HCT116 (cell line): Measurements from ENCODE around the gene USP47. TPM values are rescaled to one million over a fixed set of nuclear protein-coding genes. Genes with fewer than 3 reads are reported as not detected.

Source experiments
- ATAC-seq: fragments of 200-7000 bp; cut with Tn5 transposase; 2 replicates; pipeline ENCODE4 v1.9.1; 2020; ENCODE audit warnings: mild to moderate bottlenecking, moderate library complexity
- BruUV-seq: library from RNA; stranded (reverse); fragments of 400-500 nt; replicated peaks from 2 replicates; lab custom pipeline; 2021; lab: Mats Ljungman, UMichigan
- CTCF ChIA-PET: fragments of 300-600 bp; sonication (Branson Sonifier 250); formaldehyde crosslinking; loops from one replicate; lab custom pipeline; 2021; ENCODE audit warnings: antibody characterized with exemption; lab: Charles Lee
- POLR2A ChIA-PET: fragments of 300-600, 350-600 bp; sonication (Branson Sonifier 250); formaldehyde crosslinking; loops from one replicate; lab custom pipeline; 2021; ENCODE audit warnings: antibody characterized with exemption; lab: Charles Lee
- RAD21 ChIA-PET, 2 experiments: fragments of 300-600 bp; sonication (Branson Sonifier 250); formaldehyde crosslinking; loops; one replicate each; lab custom pipeline; 2023; ENCODE audit warnings: low total read pairs in 2 of 2; ENCODE audit not compliant: uncharacterized antibody in 2 of 2, unreplicated experiment in 2 of 2, low non-redundant PET in 1 of 2; lab: Charles Lee
- DNase-seq: peaks from one replicate; pipeline ENCODE4 v3.0.0-alpha.2; 2010; ENCODE audit warnings: low read depth, low spot score
- H2AFZ ChIP-seq: fragments of 200-600 bp; shearing (Covaris generic), sonication (generic); 2 replicates; pipeline ENCODE4 v1.6.1; 2017; ENCODE audit warnings: low read depth, mixed run types, mixed read lengths, antibody characterized with exemption, low read length; ENCODE audit not compliant: poor library complexity, severe bottlenecking
- H3K27ac ChIP-seq: 2 replicates; pipeline ENCODE4 v1.5.1; 2012; ENCODE audit warnings: low read depth, low read length
- H3K27me3 ChIP-seq: fragments of 200-600 bp; sonication (generic); 2 replicates; pipeline ENCODE4 v1.6.1; 2016; ENCODE audit warnings: mixed run types, low read length, mixed read lengths; ENCODE audit not compliant: insufficient read depth
- H3K36me3 ChIP-seq, 2 experiments: fragments of 200-500 bp in 1 of 2; fragments of 200-600 bp in 1 of 2; sonication (Bioruptor generic) in 1 of 2; sonication (generic) in 1 of 2; 2 replicates each; pipeline versions ENCODE4 v1.5.1 to v1.6.1; 2014 to 2016; ENCODE audit warnings: low read length in 2 of 2, inconsistent platforms in 1 of 2, mixed read lengths in 1 of 2, mixed run types in 1 of 2; ENCODE audit not compliant: insufficient read depth in 2 of 2, control insufficient read depth in 1 of 2
- H3K4me1 ChIP-seq, 2 experiments: fragments of 200-600 bp in 1 of 2; sonication (generic) in 1 of 2; 2 replicates each; pipeline versions ENCODE4 v1.5.1 to v1.6.1; 2012 to 2017; ENCODE audit warnings: low read length in 2 of 2, inconsistent platforms in 1 of 2, mild to moderate bottlenecking in 1 of 2, mixed read lengths in 1 of 2, mixed run types in 1 of 2, moderate library complexity in 1 of 2; ENCODE audit not compliant: insufficient read depth in 2 of 2, control insufficient read depth in 1 of 2
- H3K4me2 ChIP-seq: fragments of 200-600 bp; sonication (generic); 2 replicates; pipeline ENCODE4 v1.6.1; 2017; ENCODE audit warnings: mixed run types, low read length, mixed read lengths
- H3K4me3 ChIP-seq, 2 experiments: fragments of 200-600 bp in 1 of 2; sonication (generic) in 1 of 2; replicated peaks in 1 of 2; 2 replicates each; pipeline ENCODE4 v1.5.1; 2011 to 2016; ENCODE audit warnings: low read length in 2 of 2, control low read depth in 1 of 2, low read depth in 1 of 2, mild to moderate bottlenecking in 1 of 2, mixed read lengths in 1 of 2, mixed run types in 1 of 2
- H3K79me2 ChIP-seq: fragments of 200-600 bp; sonication (generic); 2 replicates; pipeline ENCODE4 v1.6.1; 2017; ENCODE audit warnings: mild to moderate bottlenecking, mixed run types, low read length, moderate library complexity, mixed read lengths; ENCODE audit not compliant: insufficient read depth
- H3K9ac ChIP-seq: fragments of 200-600 bp; sonication (generic); 2 replicates; pipeline ENCODE4 v1.6.1; 2016; ENCODE audit warnings: low read length, mixed read lengths
- H3K9me2 ChIP-seq: fragments of 200-600 bp; sonication (generic), shearing (Covaris generic); 2 replicates; pipeline ENCODE4 v1.6.1; 2017; ENCODE audit warnings: mixed run types, mild to moderate bottlenecking, moderate library complexity; ENCODE audit not compliant: insufficient read depth
- H3K9me3 ChIP-seq, 2 experiments: fragments of 200-500 bp in 1 of 2; fragments of 200-600 bp in 1 of 2; sonication (Bioruptor generic) in 1 of 2; sonication (generic) in 1 of 2; 2 replicates each; pipeline ENCODE4 v1.6.1; 2014 to 2017; ENCODE audit warnings: low read length in 2 of 2, mixed read lengths in 2 of 2, inconsistent platforms in 1 of 2, low read depth in 1 of 2, mild to moderate bottlenecking in 1 of 2, mixed run types in 1 of 2, moderate library complexity in 1 of 2; ENCODE audit not compliant: control insufficient read depth in 1 of 2, insufficient read depth in 1 of 2
- H4K20me1 ChIP-seq: fragments of 200-600 bp; sonication (generic), shearing (Covaris generic); 2 replicates; pipeline ENCODE4 v1.6.1; 2017; ENCODE audit warnings: mixed run types, mild to moderate bottlenecking, moderate library complexity; ENCODE audit not compliant: insufficient read depth
- ELF1 ChIP-seq: IDR thresholded peaks from 2 replicates; pipeline ENCODE4 v1.6.1; 2012; ENCODE audit warnings: low read depth, borderline replicate concordance
- EZH2phosphoT487 ChIP-seq: fragments of 200-600 bp; IDR thresholded peaks from 2 replicates; pipeline ENCODE4 v1.6.1; 2018; ENCODE audit warnings: antibody characterized with exemption, borderline replicate concordance
- FOSL1 ChIP-seq: IDR thresholded peaks from 2 replicates; pipeline ENCODE4 v1.6.1; 2012; ENCODE audit warnings: low read depth
- JUND ChIP-seq: IDR thresholded peaks from 2 replicates; pipeline ENCODE4 v1.6.1; 2012
- POLR2A ChIP-seq: IDR thresholded peaks from 2 replicates; pipeline ENCODE4 v1.7.0; 2011; ENCODE audit warnings: borderline replicate concordance; ENCODE audit not compliant: insufficient read depth, insufficient read length; ENCODE audit errors: extremely low read depth
- SIN3A ChIP-seq: IDR thresholded peaks from 2 replicates; pipeline ENCODE4 v1.6.1; 2012; ENCODE audit warnings: low read depth
- SP1 ChIP-seq: IDR thresholded peaks from 2 replicates; pipeline ENCODE4 v1.6.1; 2012; ENCODE audit warnings: low read depth
- SRF ChIP-seq: IDR thresholded peaks from 2 replicates; pipeline ENCODE4 v1.6.1; 2012; ENCODE audit warnings: low read depth
- TCF7L2 ChIP-seq: IDR thresholded peaks from 2 replicates; pipeline ENCODE4 v1.7.0; 2011; ENCODE audit warnings: borderline replicate concordance, inconsistent platforms; ENCODE audit not compliant: insufficient read depth, insufficient read length; ENCODE audit errors: extremely low read depth
- ZNF274 ChIP-seq: fragments of 200-500 bp; sonication (Bioruptor generic); IDR thresholded peaks from 2 replicates; pipeline ENCODE4 v1.6.1; 2014; ENCODE audit warnings: mild to moderate bottlenecking, low read depth, low read length, inconsistent platforms
- intact Hi-C: fragments of 100-400 bp; cut with micrococcal nuclease; formaldehyde crosslinking; loops from 2 replicates; pipeline ENCODE4 v1.10.0; 2022
- total RNA-seq: library from RNA; stranded (reverse); gene quantifications from one replicate; pipeline ENCODE4 v1.2.1, GENCODE V29; 2021; ENCODE audit not compliant: unreplicated experiment
- TF ChIP-seq, protein P1 (sequence below): IDR thresholded peaks from 2 replicates; pipeline ENCODE4 v1.6.1; 2012
- TF ChIP-seq, protein P2 (sequence below): IDR thresholded peaks from 2 replicates; pipeline ENCODE4 v1.6.1; 2011; ENCODE audit warnings: mild to moderate bottlenecking, low read length, moderate library complexity; ENCODE audit not compliant: insufficient replicate concordance; ENCODE audit errors: extremely low read depth

USP47 gene
- total RNA-seq, 1 experiment from 2014 or later = 18.9 TPM

DNA sequence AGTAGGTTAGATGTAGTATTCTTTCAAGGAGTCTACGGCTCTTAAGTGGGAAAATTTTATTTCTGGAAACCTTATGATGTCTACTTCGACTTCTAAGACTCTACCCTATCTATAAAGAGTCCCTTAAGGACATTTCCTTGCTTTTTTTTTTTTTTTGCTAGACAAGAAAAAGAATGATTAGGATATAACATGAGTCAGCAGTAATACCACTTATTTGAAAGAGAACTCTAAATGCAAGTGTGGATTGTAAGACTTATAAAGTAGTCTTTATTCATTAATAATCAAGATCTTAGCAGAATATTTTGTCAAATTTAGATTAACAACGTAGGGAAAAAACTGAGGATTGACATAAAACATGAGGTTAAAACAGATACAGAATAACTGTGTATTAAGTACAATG lies 95.7 kb downstream of the USP47 start (continued):
- no peak for TF ChIP-seq SRF
- no peak for TF ChIP-seq ELF1
- TF ChIP-seq FOSL1 = no peak
- TF ChIP-seq TCF7L2 = no peak
- no peak for TF ChIP-seq SP1
- TF ChIP-seq ZNF274 = no peak
- TF ChIP-seq, protein P1, sequence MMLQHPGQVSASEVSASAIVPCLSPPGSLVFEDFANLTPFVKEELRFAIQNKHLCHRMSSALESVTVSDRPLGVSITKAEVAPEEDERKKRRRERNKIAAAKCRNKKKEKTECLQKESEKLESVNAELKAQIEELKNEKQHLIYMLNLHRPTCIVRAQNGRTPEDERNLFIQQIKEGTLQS = no peak
- TF ChIP-seq, protein P2, sequence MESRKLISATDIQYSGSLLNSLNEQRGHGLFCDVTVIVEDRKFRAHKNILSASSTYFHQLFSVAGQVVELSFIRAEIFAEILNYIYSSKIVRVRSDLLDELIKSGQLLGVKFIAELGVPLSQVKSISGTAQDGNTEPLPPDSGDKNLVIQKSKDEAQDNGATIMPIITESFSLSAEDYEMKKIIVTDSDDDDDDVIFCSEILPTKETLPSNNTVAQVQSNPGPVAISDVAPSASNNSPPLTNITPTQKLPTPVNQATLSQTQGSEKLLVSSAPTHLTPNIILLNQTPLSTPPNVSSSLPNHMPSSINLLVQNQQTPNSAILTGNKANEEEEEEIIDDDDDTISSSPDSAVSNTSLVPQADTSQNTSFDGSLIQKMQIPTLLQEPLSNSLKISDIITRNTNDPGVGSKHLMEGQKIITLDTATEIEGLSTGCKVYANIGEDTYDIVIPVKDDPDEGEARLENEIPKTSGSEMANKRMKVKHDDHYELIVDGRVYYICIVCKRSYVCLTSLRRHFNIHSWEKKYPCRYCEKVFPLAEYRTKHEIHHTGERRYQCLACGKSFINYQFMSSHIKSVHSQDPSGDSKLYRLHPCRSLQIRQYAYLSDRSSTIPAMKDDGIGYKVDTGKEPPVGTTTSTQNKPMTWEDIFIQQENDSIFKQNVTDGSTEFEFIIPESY = no peak
- no peak for TF ChIP-seq EZH2phosphoT487
- TF ChIP-seq JUND = no peak
- TF ChIP-seq, all 23 proteins: peak for 0

DNA sequence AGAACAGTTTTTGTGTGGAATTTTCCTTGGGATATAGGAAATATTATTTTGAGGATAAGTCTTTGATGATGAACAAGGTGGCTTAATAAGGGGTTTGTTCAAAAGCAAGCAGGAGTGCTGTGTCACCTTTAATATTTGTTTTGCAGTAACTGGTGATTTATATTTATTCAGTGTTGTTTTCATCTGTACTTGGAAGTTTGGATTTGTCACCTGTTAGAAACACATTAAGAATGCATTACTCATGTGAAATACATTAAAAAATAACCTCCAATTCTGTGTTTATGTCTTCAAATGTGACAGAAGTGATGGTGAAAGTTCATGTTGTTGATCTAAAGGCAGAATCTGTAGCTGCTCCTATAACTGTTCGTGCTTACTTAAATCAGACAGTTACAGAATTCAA lies 96.2 kb downstream of the USP47 start:
- H3K9me2 ChIP-seq = no peaks in the 10 kb centered on the region
- POLR2A ChIA-PET = no interaction called here
- CTCF ChIA-PET = no interaction called here
- BruUV-seq = no TSS peak
- no peaks in the 10 kb centered on the region for H3K9me3 ChIP-seq
- no peak overlapping the region for H3K4me3 ChIP-seq
- peaks cover 7 to 9% of the 10 kb centered on the region in 2 experiments; a peak in 3 of 4 replicates for H3K36me3 ChIP-seq
- no peak overlapping the region for H2AFZ ChIP-seq
- H3K4me1 ChIP-seq = no peaks in the 10 kb centered on the region
- no peaks in the 10 kb centered on the region for H3K27me3 ChIP-seq
- RAD21 ChIA-PET = no interaction called here
- no peak overlapping the region for H3K27ac ChIP-seq
- intact Hi-C loops = no loop called here
- DNase-seq (no peak), ATAC-seq (no peak)
- no peaks in the 10 kb centered on the region for H3K79me2 ChIP-seq
- no peak overlapping the region for H3K4me2 ChIP-seq
- H3K9ac ChIP-seq = no peak overlapping the region
- no peaks in the 10 kb centered on the region for H4K20me1 ChIP-seq
- TF ChIP-seq ELF1 (no peak), FOSL1 (no peak), SRF (no peak), POLR2A (no peak), TCF7L2 (no peak), JUND (no peak), SIN3A (no peak)
- TF ChIP-seq, protein P2 = no peak
